GM23248 (cell line): ENCODE data around the gene AKR1A1. TPM values are rescaled to one million over a fixed set of nuclear protein-coding genes. Genes with fewer than 3 reads are reported as not detected.
A peak's percentile ranks its signal among the peaks of the same experiment; 100 is the strongest.

Experiments used
- DNase-seq: peaks from one replicate; pipeline ENCODE4 v3.0.0-alpha.2; 2015
- H2AFZ ChIP-seq: fragments of 200-600 bp; sonication (generic); 2 replicates; pipeline ENCODE4 v1.6.1; 2016; ENCODE audit warnings: antibody characterized with exemption
- H3F3A ChIP-seq: fragments of 200-600 bp; sonication (generic); 2 replicates; pipeline ENCODE4 v1.6.1; 2016; ENCODE audit warnings: mild to moderate bottlenecking, antibody characterized with exemption, mixed run types; ENCODE audit not compliant: insufficient read depth
- H3K27ac ChIP-seq: fragments of 200-600 bp; sonication (generic); 2 replicates; pipeline ENCODE4 v1.5.1; 2016; ENCODE audit warnings: mild to moderate bottlenecking
- H3K27me3 ChIP-seq: fragments of 200-600 bp; sonication (generic); replicated peaks from 2 replicates; pipeline ENCODE4 v1.6.1; 2016; ENCODE audit warnings: mild to moderate bottlenecking; ENCODE audit not compliant: insufficient read depth
- H3K36me3 ChIP-seq: fragments of 200-600 bp; sonication (generic); 2 replicates; pipeline ENCODE4 v1.6.1; 2016; ENCODE audit warnings: low read depth, mild to moderate bottlenecking
- H3K4me1 ChIP-seq: fragments of 200-600 bp; sonication (generic); 2 replicates; pipeline ENCODE4 v1.6.1; 2016; ENCODE audit warnings: mild to moderate bottlenecking; ENCODE audit not compliant: insufficient read depth
- H3K4me2 ChIP-seq: fragments of 200-600 bp; sonication (generic); one replicate; pipeline ENCODE4 v1.6.1; 2016; ENCODE audit warnings: mild to moderate bottlenecking; ENCODE audit not compliant: unreplicated experiment
- H3K4me3 ChIP-seq: fragments of 200-600 bp; sonication (generic); 2 replicates; pipeline ENCODE4 v1.5.1; 2016; ENCODE audit warnings: mild to moderate bottlenecking
- H3K79me2 ChIP-seq: fragments of 200-600 bp; sonication (generic); 2 replicates; pipeline ENCODE4 v1.6.1; 2016; ENCODE audit warnings: mild to moderate bottlenecking; ENCODE audit not compliant: insufficient read depth
- H3K9ac ChIP-seq: fragments of 200-600 bp; sonication (generic); 2 replicates; pipeline ENCODE4 v1.6.1; 2016; ENCODE audit warnings: mild to moderate bottlenecking
- H3K9me2 ChIP-seq: fragments of 200-600 bp; sonication (generic); 2 replicates; pipeline ENCODE4 v1.6.1; 2016; ENCODE audit warnings: mixed run types, mild to moderate bottlenecking, moderate library complexity; ENCODE audit not compliant: insufficient read depth
- H3K9me3 ChIP-seq: fragments of 200-600 bp; sonication (generic); one replicate; pipeline ENCODE4 v1.6.1; 2017; ENCODE audit warnings: low read depth
- H4K20me1 ChIP-seq: fragments of 200-600 bp; sonication (generic); 2 replicates; pipeline ENCODE4 v1.6.0; 2016; ENCODE audit not compliant: insufficient read depth
- EZH2 ChIP-seq: fragments of 200-600 bp; sonication (generic); IDR thresholded peaks from 2 replicates; pipeline ENCODE4 v1.6.1; 2018; ENCODE audit warnings: antibody characterized with exemption, mild to moderate bottlenecking; ENCODE audit not compliant: insufficient read depth, poor library complexity, severe bottlenecking
- EZH2phosphoT487 ChIP-seq: fragments of 200-600 bp; sonication (generic); IDR thresholded peaks from 2 replicates; pipeline ENCODE4 v1.6.1; 2018; ENCODE audit warnings: antibody characterized with exemption, moderate library complexity, mild to moderate bottlenecking, low read depth; ENCODE audit not compliant: insufficient read depth
- whole genome bisulfite sequencing, 2 experiments: methylation state at CpG; one replicate each; pipeline ENCODE4 v1.1.6; 2015 to 2017; ENCODE audit warnings: low lambda C conversion rate in 2 of 2, low coverage in 1 of 2; ENCODE audit errors: missing lambda C conversion rate in 2 of 2; 5-methylcytosine and 5-hydroxymethylcytosine counted together
- in situ Hi-C: fragments of 300-500 bp; cut with MboI; formaldehyde crosslinking; loops from 2 replicates; pipeline ENCODE4 v1.15.0; 2020
- polyA plus RNA-seq: library from polyadenylated mRNA; unstranded; fragments of >200 nt; fragmentation: Nextera tagmentation; extraction: Ambion mirVana; gene quantifications from 2 replicates; pipeline ENCODE4 v1.2.1, GENCODE V29; 2016
- total RNA-seq: library from RNA; depleted of rRNA; stranded (reverse); fragments of >200 nt; shearing (Covaris generic); gene quantifications from 2 replicates; pipeline ENCODE4 v1.2.3, GENCODE V29; 2014

The AKR1A1 gene
- total and polyA plus RNA-seq, 2 experiments from 2014 or later, result 86.9 to 106 TPM

DNA sequence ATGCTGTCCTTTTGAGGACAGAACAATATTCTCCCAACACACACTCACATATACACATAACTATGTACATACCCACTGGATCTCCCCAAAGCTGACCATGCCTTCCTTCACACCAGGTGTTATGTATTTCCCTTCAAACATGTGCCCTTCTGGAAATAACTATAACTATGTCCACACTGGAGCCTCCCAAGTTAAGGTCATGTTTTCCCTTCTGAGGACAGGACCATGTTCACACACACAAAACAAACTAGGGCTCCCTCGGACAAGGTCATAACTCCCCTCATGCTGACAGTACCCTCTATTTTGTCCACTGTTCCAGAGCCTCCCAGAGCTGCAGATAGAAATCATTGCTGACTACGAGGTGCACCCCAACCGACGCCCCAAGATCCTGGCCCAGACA lies 42.7 kb upstream of the AKR1A1 start:
- no peak overlapping the region for H3K4me3 ChIP-seq
- peaks cover 2% of the 10 kb centered on the region for H3K79me2 ChIP-seq
- no peaks in the 10 kb centered on the region for H3K9me3 ChIP-seq
- no peak overlapping the region for H2AFZ ChIP-seq
- no peaks in the 10 kb centered on the region for H3K4me1 ChIP-seq
- no peak for DNase-seq
- 91 to 92% methylated on average over 4 of the region's 4 CpGs for WGBS, 2 experiments
- no peak overlapping the region for H3K9ac ChIP-seq
- peaks cover 52% of the 10 kb centered on the region for H3F3A ChIP-seq
- no peaks in the 10 kb centered on the region for H3K9me2 ChIP-seq
- H3K27me3 ChIP-seq, result no peaks in the 10 kb centered on the region
- no peak for TF ChIP-seq EZH2
- TF ChIP-seq EZH2phosphoT487, result no peak
- in situ Hi-C loops, result no loop called here
- peaks cover 31% of the 10 kb centered on the region for H3K36me3 ChIP-seq
- no peak overlapping the region for H3K27ac ChIP-seq
- no peaks in the 10 kb centered on the region for H4K20me1 ChIP-seq
- H3K4me2 ChIP-seq, result no peak overlapping the region

DNA sequence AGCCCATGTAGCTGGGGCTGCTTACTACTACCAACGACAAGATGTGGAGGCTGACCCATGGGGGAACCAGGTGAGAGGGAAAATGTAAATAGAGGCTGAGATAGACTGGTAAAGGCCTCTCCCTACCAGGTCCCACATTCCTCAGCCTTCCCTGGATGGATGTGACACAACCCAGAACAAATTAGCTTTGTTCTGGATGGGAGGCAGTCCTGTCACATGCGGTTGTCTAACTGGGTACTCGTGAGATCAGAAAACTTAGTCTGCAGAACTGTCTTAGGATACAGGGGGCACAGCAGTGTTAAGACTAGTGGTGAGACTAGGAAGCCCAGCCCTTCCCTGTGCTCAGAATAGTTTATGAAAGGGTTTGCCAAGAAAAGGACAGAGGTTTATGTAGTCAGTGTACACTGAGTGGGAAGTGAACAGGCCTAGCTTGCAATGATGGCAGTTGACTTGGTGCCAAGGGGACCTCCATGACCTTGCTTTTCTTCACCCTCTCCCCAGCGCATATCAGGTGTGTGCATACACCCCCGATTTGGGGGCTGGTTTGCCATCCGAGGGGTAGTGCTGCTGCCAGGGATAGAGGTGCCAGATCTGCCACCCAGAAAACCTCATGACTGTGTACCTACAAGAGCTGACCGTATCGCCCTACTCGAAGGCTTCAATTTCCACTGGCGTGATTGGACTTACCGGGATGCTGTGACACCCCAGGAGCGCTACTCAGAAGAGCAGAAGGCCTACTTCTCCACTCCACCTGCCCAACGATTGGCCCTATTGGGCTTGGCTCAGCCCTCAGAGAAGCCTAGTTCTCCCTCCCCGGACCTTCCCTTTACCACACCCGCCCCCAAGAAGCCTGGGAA lies 42.1 kb upstream of the AKR1A1 start:
- H3K4me1 ChIP-seq, result no peaks in the 10 kb centered on the region
- H3K9me3 ChIP-seq, result no peaks in the 10 kb centered on the region
- H4K20me1 ChIP-seq, result no peaks in the 10 kb centered on the region
- in situ Hi-C loops, result no loop called here
- 80 to 82% methylated on average over 15 of the region's 15 CpGs for WGBS, 2 experiments
- TF ChIP-seq EZH2 (no peak), EZH2phosphoT487 (no peak)
- H3K4me2 ChIP-seq, result no peak overlapping the region
- peaks cover 58% of the 10 kb centered on the region for H3F3A ChIP-seq
- H2AFZ ChIP-seq, result no peak overlapping the region
- no peak overlapping the region for H3K4me3 ChIP-seq
- DNase-seq, result peak; percentile 44
- no peak overlapping the region for H3K9ac ChIP-seq
- H3K27me3 ChIP-seq, result no peaks in the 10 kb centered on the region
- H3K79me2 ChIP-seq, result peaks cover 8% of the 10 kb centered on the region
- H3K9me2 ChIP-seq, result no peaks in the 10 kb centered on the region
- peaks cover 38% of the 10 kb centered on the region for H3K36me3 ChIP-seq
- no peak overlapping the region for H3K27ac ChIP-seq

DNA sequence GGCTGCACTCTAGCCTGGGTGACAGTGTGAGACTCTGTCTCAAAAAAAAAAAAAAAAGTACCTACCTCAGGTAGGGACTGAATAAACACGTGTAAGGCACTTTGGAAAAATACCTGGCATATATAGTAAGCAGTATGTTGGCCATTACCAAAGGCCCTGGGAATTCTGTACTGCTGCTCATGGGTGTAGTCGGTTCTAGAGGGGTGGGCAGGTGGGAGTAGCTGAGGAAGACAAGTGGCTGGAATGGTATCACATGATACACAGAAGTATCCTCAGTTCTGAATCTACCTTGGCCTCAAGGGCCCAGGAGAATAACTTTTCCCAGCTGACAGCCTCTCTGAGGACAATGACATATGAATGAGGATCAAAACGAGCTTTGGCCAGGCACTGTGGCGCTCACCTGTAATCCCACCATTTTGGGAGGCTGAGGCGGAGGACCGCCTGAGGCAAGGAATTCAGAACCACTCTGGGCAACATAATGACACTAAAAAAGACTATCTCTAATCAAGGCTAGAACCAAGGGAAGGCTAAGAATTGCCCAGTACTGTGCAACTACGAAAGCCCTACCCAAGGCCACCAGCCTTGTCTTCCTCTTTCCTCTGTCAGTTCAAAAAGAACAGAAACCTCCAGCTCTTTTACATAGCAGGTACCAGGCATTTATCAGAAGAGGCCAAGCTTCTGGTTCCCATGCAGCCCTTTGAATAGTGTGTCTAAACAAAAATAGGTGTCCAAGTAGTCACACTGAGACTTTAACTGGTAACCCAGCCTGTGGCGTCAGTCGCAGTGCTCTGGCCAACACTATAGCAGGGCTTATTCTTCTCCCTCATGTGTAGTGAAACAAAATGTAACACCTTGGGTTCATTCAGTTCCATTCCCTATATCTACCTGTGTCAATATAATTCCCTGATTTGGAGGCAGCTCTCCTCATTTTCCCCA lies 40.3 kb upstream of the AKR1A1 start:
- Histone ChIP-seq H3K9ac (no peak overlapping the region), H3F3A (peaks cover 74% of the 10 kb centered on the region), H3K79me2 (peaks cover 22% of the 10 kb centered on the region), H3K27me3 (no peaks in the 10 kb centered on the region), H2AFZ (no peak overlapping the region), H3K27ac (no peak overlapping the region), H3K4me2 (no peak overlapping the region), H3K4me1 (no peaks in the 10 kb centered on the region), H4K20me1 (no peaks in the 10 kb centered on the region), H3K4me3 (no peak overlapping the region), H3K36me3 (peaks cover 52% of the 10 kb centered on the region), H3K9me3 (no peaks in the 10 kb centered on the region), H3K9me2 (no peaks in the 10 kb centered on the region)
- WGBS, 2 experiments, result 70 to 73% methylated on average over 9 of the region's 9 CpGs
- no peak for DNase-seq
- in situ Hi-C loops, result no loop called here
- TF ChIP-seq EZH2 (no peak), EZH2phosphoT487 (no peak)

DNA sequence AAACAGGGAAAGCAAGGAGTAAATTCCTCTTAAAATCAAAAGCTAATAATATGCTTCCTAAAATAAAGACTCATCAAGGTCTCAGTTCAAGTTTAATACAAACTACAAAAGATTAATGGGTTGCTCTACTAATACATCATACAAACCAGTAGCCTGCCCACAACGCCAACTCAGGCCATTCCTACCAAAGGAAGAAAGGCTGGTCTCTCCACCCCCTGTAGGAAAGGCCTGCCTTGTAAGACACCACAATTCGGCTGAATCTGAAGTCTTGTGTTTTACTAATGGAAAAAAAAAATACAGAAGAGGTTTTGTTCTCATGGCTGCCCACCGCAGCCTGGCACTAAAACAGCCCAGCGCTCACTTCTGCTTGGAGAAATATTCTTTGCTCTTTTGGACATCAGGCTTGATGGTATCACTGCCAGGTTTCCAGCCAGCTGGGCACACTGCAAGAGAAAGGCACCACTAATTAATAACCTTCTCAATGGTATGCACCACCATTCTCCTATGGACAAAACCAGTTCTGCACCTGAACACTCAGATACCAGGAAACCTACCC lies 39.6 kb upstream of the AKR1A1 start:
- Histone ChIP-seq H3K4me3 (no peak overlapping the region), H3F3A (peaks cover 80% of the 10 kb centered on the region), H3K9me2 (no peaks in the 10 kb centered on the region), H3K36me3 (peaks cover 58% of the 10 kb centered on the region), H3K79me2 (peaks cover 27% of the 10 kb centered on the region), H2AFZ (no peak overlapping the region), H4K20me1 (no peaks in the 10 kb centered on the region), H3K27ac (no peak overlapping the region), H3K9ac (no peak overlapping the region), H3K27me3 (no peaks in the 10 kb centered on the region), H3K4me1 (no peaks in the 10 kb centered on the region), H3K4me2 (no peak overlapping the region), H3K9me3 (no peaks in the 10 kb centered on the region)
- TF ChIP-seq EZH2 (no peak), EZH2phosphoT487 (no peak)
- in situ Hi-C loops, result no loop called here
- 88% methylated on average over 4 of the region's 4 CpGs for WGBS, 2 experiments
- DNase-seq, result no peak
